Kidney epithelial cell (primary cell): Measurements from ENCODE around the gene MTUS2. TPM values are rescaled to one million over a fixed set of nuclear protein-coding genes. Genes with fewer than 3 reads are reported as not detected.

ENCODE experiments used
- DNase-seq: peaks from one replicate; pipeline ENCODE4 v3.0.0-alpha.2; 2010; ENCODE audit warnings: low read depth
- H3K27me3 ChIP-seq: 2 replicates; pipeline ENCODE4 v1.6.0; 2011; ENCODE audit warnings: low read length; ENCODE audit not compliant: control insufficient read depth, insufficient read depth
- H3K36me3 ChIP-seq: 2 replicates; pipeline ENCODE4 v1.5.1; 2011; ENCODE audit warnings: low read length; ENCODE audit not compliant: control insufficient read depth, insufficient read depth
- H3K4me3 ChIP-seq: 2 replicates; pipeline ENCODE4 v1.5.1; 2011; ENCODE audit warnings: low read depth, mild to moderate bottlenecking, control low read depth, low read length
- CTCF ChIP-seq: IDR thresholded peaks from 2 replicates; pipeline ENCODE4 v1.5.1; 2011; ENCODE audit warnings: mild to moderate bottlenecking, moderate library complexity, low read length, control low read depth, inconsistent platforms; ENCODE audit not compliant: insufficient read depth, poor library complexity, severe bottlenecking
- total RNA-seq: library from RNA; depleted of rRNA; stranded (reverse); fragments of >200 nt; gene quantifications from 2 replicates; pipeline ENCODE4 v1.2.3, GENCODE V29; 2015

Gene MTUS2
- total RNA-seq, 1 donor from 2014 or later: 0.25 TPM

- H3K4me3 ChIP-seq: no peak overlapping the region
- DNase-seq: no peak
- no peak for TF ChIP-seq CTCF
- H3K36me3 ChIP-seq: no peaks in the 10 kb centered on the region
- no peaks in the 10 kb centered on the region for H3K27me3 ChIP-seq
These were observed 219.1 kb downstream of the MTUS2 start for GRCh38 chr13:29039212-29039611.

- DNase-seq: no peak
- H3K36me3 ChIP-seq: no peaks in the 10 kb centered on the region
- no peak for TF ChIP-seq CTCF
- no peaks in the 10 kb centered on the region for H3K27me3 ChIP-seq
- H3K4me3 ChIP-seq: no peak overlapping the region
These were observed 226.4 kb downstream of the MTUS2 start for GRCh38 chr13:29046588-29046987.

GRCh38 chr13:29049524-29049923, 229.4 kb downstream of the MTUS2 start:
- TF ChIP-seq CTCF: no peak
- DNase-seq: no peak
- no peaks in the 10 kb centered on the region for H3K36me3 ChIP-seq

GRCh38 chr13:29050719-29051118, 230.6 kb downstream of the MTUS2 start:
- DNase-seq: no peak
- no peaks in the 10 kb centered on the region for H3K27me3 ChIP-seq
- TF ChIP-seq CTCF: no peak
- H3K4me3 ChIP-seq: no peak overlapping the region
- no peaks in the 10 kb centered on the region for H3K36me3 ChIP-seq

More at GRCh38 chr13:29049524-29049923, 229.4 kb downstream of the MTUS2 start:
- H3K27me3 ChIP-seq: no peaks in the 10 kb centered on the region
- no peak overlapping the region for H3K4me3 ChIP-seq

GRCh38 chr13:29059800-29060199, 239.7 kb downstream of the MTUS2 start:
- DNase-seq: no peak
- no peak overlapping the region for H3K4me3 ChIP-seq
- H3K36me3 ChIP-seq: no peaks in the 10 kb centered on the region
- H3K27me3 ChIP-seq: no peaks in the 10 kb centered on the region
- no peak for TF ChIP-seq CTCF

- Histone ChIP-seq H3K27me3 (no peaks in the 10 kb centered on the region), H3K36me3 (no peaks in the 10 kb centered on the region), H3K4me3 (no peak overlapping the region)
- DNase-seq: no peak
- TF ChIP-seq CTCF: no peak
These were observed 245.0 kb downstream of the MTUS2 start for GRCh38 chr13:29065142-29065541.
